Ecto neural progenitor cell (in vitro differentiated cells): Measurements from ENCODE around the gene C14orf119.
A peak's percentile ranks its signal among the peaks of the same experiment; 100 is the strongest.
"Not testable (repeated sequence)": the region's sequence is repeated elsewhere in the genome, so short reads cannot be mapped to it uniquely, and the experiment has no call there.

Source experiments
- DNase-seq: peaks from one replicate; pipeline ENCODE4 v3.0.0-alpha.2; 2018; ENCODE audit warnings: low spot score

Gene C14orf119

GRCh38 chr14:23089498-23090253 lies 5.6 kb upstream of the C14orf119 start:
- DNase-seq: peak; percentile 22

DNA sequence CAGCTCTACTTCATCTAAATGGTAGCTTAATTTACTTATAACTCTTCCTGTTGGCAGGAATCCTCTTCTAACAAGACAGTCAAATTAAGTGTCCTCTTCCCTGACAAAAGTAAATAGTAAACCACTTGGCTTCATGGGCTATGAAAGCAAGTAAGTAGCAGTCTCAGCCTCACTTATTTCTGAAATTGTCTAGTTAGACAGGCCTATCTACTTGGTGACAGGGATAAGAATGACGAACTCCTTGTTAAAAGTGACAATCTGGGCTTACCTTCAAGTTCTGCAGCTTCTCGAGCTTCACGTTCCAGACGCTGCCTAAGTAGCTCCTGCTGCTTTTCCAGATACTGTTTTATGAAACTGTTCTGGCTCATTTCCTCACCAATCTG lies 5.1 kb upstream of the C14orf119 start:
- peak; percentile 3 for DNase-seq

DNA sequence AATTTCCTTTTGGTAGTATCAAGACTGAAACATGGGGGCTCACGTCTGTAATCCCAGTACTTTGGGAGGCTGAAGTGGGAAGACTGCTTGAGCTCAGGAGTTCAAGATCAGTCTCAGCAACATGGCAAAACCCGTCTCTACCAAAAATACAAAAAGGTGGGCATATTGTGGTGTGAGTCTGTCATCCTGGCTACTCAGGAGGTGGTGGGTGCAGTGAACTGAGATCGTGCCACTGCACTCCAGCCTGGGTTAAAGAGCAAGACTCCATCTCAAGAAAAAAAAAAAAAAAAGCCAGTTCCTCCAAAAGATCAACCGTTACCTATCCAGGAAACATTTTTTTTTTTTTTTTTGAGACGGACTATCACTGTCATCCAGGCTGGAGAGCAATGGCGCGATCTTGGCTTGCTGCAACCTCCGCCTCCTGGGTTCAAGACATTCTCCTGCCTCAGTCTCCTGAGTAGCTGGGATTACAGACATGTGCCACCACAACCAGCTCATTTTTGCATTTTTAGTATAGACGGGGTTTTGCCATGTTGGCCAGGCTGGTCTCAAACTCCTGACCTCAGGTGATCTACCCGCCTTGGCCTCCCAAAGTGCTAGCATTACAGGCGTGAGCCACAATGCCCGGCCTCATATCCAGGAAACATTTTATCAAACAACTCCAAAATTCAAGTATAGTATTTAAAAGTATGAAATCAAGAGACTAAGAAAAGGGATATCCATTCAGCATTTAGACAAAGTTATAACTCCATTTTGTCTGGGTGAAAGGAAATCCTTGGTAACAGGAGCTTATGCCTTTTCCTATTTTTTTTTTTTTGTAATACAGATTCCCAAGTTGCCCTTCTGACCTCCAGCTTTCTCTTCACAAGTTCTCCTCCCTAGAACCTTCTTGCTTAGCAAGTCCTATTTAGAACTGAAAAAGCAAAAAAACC lies 3.7 kb upstream of the C14orf119 start:
- peak; percentile 7 for DNase-seq

DNA sequence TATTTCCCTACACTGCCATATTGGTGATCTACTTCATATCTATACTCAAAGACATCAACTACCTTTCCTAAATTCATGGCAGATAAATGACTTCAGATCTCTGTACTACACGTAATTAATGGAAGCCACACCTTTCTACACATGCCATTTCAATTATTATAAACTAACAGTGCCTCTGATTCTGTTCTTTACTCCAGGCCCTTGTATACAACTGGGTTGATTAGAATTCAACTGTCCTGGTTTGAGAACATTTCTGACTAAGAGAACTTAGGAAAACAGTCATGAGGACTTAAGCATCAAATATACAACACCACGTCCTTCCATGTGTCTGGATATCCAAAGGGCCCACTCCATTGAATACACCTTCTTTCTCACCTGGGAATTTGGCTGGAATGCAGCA lies 2.2 kb upstream of the C14orf119 start:
- no peak for DNase-seq

DNA sequence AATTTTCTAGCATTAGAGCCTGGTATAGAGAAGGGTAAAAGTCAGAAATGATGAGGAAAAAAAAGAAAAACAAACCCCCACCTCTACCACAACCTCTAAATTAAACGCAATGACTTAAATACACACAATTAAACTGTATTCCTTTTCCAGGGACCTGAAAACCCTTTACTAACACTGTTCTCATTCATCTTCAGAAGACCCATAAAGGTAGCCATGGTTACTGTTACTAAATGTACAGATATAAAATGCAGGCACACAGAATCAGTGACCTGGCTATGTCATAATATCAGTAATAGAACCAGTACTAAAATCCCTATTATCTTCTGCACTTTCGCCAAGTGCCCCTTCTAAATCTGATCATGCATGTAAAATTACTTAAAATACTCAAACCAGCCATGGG lies 1.8 kb upstream of the C14orf119 start:
- DNase-seq: no peak

DNA sequence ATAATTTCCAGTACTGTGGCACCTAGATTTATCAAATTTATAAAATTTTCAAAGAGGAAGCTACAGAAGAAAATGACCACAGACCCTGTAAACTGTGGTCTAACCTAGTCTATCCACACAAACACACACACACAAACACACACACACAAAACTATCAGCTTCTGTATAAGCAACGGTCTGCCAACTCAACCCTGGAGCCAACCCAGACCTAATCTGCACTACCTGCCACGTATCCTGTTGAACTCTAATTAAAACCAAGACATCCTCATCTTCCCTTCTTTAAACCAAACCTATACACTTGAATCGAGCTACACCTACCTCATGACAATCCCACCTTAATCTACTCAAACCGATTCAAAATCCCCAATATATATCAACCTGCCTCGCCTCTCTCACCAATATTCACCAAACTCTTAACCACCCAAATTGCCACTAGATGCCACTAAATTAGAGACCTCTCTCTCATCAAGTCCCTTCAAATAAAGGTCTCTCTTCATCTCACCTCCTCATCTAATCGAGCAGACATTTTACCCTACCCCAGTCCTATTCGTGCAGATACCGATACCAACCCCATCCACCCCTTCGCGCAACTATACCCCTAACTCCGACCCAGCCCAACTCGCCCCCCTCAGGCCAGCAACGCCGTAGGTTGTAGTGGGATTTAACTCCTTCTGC lies 1.2 kb upstream of the C14orf119 start:
- DNase-seq: peak; percentile 92

- DNase-seq: no peak
Observed at GRCh38 chr14:23094666-23095195, 574 bp upstream of the C14orf119 start, which contains the start of gene ACIN1. Gene ACIN1 (minus strand): TSS chr14:23095136. CDS start chr14:23095112, 24 bp downstream.

DNA sequence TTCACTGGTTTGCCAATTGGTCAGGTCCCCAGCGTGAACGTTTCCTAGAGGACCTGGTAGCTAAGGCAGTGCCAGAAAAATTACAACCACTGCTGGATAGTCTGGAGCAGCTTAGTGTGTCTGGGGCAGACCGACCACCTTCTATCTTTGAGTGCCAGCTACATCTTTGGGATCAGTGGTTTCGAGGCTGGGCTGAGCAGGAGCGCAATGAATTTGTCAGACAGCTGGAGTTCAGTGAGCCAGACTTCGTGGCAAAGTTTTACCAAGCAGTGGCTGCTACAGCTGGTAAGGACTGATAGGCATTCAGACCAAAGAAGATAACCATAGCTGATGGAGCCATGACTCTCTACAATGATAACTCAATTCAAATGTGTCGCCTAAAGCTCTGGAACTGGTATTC lies 2.5 kb downstream of the C14orf119 start:
- DNase-seq: no peak

DNA sequence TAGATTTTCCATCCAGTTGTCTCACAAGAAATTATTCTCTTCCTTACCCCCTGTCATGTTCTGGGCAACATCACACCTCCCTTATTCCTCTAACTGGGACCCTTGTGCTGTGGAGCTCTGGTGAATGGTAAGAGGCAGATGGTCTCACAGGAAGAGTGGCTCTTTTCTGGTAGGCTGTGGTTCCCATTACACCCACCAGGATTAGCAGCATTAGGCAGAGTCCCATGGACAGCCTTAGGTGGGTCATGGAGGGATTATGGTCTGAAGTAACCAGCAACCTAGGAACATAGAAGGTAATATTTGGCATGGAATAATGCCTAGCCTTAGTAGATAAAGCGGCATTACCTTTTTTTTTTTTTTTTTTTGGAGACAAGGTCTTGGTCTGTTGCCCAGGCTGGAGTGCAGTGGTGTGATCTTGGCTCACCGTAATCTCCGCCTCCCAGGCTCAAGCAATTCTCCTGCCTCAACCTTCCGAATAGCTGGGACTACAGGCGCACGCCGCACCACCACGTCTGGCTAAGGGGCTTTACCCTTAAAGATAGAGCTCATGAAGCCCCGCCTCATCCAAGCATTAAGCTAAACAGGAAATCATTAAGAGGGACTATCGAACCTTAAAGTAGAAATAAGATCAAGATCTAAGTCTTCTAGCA lies 4.0 kb downstream of the C14orf119 start:
- peak; percentile 34 for DNase-seq

DNA sequence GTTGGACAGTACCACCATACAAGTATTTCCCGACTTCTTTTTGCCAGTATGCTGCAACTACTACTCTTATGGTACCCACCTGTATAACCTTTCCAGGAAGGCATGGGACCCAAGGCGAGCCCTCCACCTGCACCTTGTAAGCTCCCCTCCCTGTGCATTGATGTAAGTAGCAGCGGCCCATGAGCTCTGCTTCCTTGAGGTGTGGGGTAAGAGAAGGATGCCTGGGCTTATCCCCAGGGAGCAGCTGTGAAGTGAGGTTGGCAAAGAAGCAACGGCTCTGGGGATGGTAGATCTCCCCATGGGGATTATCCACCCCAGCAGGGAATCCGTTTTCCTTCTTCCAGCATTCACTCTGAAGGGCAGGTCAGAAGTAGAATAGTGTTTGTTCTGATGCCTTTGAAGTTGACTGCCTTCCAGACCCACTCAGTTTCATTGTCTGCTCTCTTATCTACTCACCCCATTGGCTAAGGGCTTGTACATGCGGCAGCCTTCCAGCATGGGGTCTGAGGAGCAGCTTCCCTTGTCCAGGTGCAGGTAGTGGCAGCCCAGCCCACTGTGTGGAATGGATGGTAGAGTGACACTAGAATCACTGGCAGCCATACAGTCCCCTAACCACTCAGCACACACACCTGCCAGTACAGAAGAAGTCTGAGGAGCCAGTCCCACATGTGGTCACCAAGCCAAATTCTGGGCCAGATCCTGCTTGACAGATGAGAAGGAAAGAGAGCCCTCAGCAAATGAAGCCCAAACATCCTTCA lies 6.1 kb downstream of the C14orf119 start:
- DNase-seq: peak; percentile 35

- peak; percentile 30 for DNase-seq
Observed at GRCh38 chr14:23101986-23102625, 6.8 kb downstream of the C14orf119 start.

- DNase-seq: no peak
Observed at GRCh38 chr14:23102801-23103200, 7.5 kb downstream of the C14orf119 start.

DNA sequence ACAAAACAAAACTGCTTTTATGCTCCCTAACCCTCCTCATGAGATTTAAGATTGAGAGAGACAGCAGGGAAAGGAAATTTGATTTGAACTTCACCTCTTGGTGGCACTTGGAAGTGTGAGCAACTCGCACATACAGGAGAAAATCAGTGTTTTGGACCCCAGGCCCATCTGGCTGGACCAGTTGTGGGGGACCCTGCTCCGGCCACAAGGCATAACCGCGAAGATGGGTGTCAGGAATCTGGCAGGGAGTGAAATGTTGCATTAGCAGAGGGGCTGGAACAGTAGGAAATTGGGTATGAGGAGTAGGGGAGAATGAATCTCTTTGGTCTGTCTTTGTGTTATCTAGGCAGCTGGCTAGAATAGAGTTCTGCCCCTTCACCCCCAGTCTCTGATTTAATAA lies 8.3 kb downstream of the C14orf119 start:
- DNase-seq: peak; percentile 41

GRCh38 chr14:23104070-23104590 lies 8.8 kb downstream of the C14orf119 start:
- peak; percentile 22 for DNase-seq

DNA sequence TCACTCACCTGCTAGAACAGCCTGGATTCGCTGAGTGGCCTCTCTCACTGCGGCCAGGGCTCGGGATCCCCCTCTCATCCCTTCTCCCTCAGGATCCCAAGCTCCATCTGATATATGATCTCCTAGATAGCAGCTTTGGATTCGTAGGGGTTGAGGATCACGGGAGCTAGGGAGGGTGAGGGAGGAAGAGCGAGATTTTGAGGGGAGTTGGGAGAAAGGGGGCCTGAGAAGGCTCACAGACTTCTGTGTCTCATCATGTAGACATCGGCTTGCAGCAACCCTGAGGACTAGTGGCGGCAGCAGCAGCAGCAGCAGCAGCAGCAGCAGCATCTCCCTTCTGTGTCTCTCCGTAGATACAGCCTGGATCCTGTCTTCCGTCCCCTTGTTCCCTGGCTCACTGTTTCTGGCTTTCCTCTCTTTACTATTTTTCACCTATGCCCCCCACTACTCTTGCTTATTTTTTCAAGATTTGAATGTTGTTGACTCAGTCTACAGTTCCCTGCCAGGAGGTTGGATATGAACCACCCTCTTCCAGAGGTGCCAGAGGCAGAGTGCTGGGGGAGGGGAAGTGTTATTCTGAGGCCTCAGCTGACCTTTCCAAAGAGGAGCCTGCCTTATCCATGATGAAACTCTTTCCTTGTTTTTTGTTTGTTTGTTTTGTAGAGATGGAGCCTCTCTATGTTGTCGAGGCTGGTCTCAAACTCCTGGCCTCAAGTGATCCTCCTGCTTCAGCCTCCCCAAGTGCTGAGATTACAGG lies 9.5 kb downstream of the C14orf119 start, which contains the start of gene CIROP:
Gene CIROP, minus strand, starts transcription at position 399 of the 757 bp plus-strand sequence. Its CDS starts 69 bp downstream, at position 330.
- DNase-seq: peak; percentile 46

- DNase-seq: no peak
Observed at GRCh38 chr14:23105348-23105824, 10.1 kb downstream of the C14orf119 start.

GRCh38 chr14:23106747-23107045 lies 11.4 kb downstream of the C14orf119 start:
- DNase-seq: no peak

- DNase-seq: not testable (repeated sequence)
Observed at GRCh38 chr14:23107620-23108019, 12.3 kb downstream of the C14orf119 start.

DNA sequence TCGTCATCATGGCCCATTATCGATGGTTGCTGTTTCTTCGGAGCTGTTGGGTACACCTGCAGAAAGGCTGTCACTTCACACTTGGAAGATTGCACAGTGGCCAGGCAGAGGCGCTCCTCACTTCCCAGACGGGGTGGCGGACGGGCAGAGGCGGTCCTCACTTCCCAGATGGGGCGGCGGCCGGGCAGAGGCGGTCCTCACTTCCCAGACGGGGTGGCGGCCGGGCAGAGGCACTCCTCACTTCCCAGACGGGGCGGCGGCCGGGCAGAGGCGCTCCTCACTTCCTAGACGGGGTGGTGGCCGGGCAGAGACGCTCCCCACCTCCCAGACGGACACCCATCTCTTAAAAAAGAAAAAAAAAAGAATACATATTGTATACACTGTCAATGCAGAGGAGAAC lies 12.9 kb downstream of the C14orf119 start:
- DNase-seq: not testable (repeated sequence)
